HG03558 (cell line): ENCODE measurements around the gene MNAT1.
A peak's percentile ranks its signal among the peaks of the same experiment; 100 is the strongest.
"Not testable (repeated sequence)": the region's sequence is repeated elsewhere in the genome, so short reads cannot be mapped to it uniquely, and the experiment has no call there.

Source experiments
- ATAC-seq: cut with Tn5 transposase; IDR thresholded peaks from one replicate; pipeline ENCODE4 v1.9.1; 2021; ENCODE audit warnings: moderate number of reproducible peaks; ENCODE audit not compliant: unreplicated experiment; ENCODE audit errors: extremely low read depth

MNAT1 gene

DNA sequence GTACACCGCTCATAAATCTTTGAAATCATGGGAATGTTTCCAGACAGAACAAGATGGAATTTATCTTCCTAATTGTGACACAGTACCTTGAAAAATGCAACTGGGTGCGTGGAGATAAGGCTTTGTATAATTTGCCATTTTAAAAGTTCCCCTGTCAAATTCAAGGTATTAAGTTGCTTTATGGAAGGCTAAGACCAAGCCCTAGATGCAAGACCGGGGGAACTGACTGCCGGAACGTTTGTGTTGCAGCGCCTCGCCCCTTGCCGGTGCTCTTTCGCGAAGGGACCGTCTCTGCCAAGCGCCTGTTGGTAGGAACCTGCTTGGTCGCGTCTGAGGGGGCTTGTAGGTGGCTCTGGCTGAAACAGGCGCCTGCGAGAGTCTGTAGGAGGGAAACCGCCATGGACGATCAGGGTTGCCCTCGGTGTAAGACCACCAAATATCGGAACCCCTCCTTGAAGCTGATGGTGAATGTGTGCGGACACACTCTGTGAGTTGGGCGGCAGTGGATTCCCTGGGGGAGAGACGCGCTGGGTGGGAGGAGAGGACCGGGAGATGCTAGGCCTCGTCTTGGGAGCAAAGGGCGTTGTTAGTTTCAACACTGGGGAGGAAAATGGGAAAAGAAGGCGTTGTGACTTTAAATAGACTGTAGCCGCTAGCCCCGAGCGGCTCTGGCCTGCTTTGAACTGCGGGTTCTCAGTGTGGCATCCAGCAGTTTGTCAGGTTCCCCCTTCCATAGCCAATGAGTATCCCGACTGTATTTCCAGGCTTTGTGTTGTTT lies at the start of gene MNAT1:
Gene MNAT1, plus strand, starts transcription at position 297 of the 778 bp plus-strand sequence. Its CDS starts 102 bp downstream, at position 399.
- ATAC-seq: peak; percentile 65

DNA sequence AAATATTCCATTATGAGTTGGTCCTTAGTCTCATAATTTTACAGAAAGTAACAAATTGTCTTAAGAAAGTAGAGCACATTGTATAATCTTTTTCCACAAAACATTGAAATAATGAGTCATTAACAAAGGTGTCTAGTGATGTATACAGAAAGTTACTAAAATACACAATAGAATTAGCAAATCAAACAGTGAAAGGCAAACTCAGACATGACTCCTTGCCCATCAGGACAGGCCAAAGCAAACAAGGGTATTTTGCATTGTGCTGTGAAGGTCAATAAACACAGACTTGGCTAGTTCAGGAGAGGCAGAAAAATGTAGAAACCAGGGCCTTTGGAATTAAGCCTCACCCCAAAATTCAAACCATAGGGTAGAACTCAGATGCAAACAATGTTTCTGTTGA lies 47.7 kb upstream of the MNAT1 start:
- no peak for ATAC-seq

DNA sequence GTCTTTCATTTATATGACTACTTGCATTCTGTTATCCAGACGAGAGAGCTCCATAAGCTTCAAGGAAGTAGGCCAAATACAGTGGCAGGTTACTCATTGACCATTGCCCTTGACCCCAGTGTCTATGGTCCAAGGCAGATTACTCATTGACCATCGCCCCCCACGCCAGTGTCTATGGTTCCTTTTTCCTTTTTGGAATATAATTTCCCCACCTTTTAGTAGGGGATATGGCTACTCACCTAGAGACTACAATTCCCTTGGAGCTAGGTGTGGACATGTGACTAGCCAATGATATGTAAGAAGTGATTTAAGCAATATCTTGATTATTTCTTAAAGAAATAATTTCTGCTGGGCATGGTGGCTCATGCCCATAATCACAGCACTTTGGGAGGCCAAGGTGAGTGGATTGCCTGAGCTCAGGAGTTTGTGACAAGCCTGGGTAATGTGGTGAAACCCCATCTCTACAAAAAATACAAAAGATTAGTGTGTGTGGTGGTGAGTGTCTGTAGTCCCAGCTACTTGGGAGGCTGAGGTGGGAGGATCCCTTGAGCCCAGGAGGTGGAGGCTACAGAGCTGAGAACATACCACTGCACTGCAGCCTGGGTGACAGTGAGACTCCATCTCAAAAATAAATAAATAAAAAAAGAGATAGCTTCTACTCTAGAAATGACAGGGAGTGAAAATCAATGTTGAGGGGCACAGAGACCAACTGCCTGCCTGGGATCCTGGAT lies 43.0 kb upstream of the MNAT1 start:
- no peak for ATAC-seq

DNA sequence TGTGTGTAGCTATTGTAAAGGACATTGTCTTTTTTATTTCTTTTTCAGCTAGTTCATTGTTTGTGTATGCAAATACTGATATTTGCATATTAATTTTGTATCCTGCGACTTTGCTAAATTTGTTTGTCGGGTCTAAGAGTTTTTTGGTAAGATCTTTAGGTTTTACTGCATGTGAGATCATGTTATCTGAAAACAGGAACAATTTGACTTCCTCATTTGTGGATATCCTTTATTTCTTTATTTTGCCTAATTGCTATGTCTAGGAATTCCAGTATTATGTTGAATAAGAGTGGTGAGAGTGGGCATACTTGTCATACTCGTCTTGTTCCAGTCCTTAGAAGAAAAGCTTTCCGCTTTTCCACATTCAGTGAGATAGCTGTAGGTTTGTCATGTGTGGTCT lies 39.2 kb upstream of the MNAT1 start:
- no peak for ATAC-seq

DNA sequence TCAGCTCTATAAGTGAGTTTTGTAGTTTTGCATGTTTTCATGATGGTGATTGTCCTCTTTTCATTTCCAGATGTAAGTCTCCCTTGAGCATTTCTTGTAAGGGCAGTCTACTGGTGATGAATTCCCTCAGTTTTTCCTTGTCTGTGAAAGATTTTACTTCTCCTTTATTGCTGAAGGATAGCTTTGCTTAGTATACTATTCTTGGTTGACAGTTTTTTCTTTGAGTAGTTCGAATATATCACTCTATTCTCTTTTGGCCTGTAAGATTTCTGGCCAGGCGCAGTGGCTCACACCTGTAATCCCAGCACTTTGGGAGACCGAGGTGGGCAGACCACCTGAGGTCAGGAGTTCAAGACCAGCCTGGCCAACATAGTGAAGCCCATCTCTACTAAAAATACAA lies 34.0 kb upstream of the MNAT1 start:
- no peak for ATAC-seq

DNA sequence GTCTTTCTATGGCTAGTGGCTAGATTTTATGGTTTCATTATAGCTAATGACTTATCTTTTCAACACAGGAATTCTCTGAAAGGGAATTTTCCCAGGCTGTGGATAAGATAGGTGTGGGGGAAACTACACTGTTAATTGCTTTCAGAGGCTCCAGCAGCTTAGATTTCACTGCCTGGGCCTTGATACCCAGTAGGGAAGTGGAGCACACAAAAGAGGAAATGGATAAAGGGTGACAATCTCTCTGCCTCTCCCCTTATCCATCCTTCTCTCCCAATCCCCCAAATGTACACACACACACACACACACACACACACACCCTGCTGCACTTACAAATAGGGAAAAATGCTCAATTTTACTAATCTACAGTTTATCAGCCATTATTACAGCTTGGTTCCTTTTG lies 29.5 kb upstream of the MNAT1 start:
- ATAC-seq: no peak

DNA sequence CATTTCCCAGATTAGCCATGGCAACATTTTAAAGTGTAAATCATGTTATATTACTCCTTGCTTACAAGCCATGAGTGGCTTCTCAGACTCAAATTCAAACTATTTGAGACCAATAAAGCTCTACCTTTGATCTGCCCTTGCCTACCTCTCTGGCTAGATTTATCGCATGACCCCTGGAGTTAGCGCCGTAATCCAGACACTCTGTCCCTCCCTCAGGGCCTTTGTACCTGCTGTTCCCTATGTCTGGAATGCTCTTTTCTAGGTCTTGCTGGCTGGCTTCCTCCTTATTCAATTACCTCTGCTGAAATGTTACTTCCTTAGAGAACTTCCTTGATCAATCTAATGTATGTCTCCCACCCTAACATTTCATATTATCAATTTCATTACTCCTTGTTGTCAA lies 26.7 kb upstream of the MNAT1 start:
- ATAC-seq: no peak

DNA sequence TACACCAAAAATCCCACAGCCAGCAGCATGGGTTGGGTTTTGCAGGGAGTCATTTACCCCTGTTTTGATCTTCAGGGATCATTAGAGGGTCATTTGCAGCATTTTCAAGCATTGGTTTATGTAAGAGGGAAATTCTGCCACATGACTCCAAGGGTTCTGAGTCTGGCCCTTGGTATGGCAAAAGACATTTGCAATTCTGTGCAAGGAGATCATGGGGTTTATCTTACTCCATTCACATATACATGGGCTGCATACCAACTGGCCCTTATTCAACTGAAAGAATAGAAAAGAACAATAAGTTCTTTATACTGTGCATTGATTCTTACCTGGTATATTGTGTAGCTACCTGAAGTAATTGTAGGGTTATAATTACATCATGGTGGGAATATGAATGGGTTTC lies 24.1 kb upstream of the MNAT1 start:
- no peak for ATAC-seq

DNA sequence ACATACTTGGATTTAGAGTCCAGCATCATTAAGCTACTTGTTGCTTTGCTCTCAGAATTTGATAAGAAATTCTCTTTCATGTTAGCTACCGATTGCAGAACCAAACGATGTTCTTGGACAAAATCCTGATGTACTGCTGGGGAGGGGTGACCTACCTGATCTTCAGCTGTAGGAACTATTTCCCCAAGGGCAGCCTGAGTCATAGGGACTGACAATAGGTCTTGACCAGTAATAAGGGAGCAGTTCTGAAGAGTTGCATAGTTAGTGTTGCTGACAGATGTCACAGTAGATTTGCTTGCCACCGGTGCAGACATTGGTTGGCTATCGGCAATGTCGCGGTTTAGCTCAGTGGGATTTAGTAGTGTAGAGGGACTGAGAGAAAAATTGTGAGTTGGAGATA lies 21.0 kb upstream of the MNAT1 start:
- ATAC-seq: no peak

DNA sequence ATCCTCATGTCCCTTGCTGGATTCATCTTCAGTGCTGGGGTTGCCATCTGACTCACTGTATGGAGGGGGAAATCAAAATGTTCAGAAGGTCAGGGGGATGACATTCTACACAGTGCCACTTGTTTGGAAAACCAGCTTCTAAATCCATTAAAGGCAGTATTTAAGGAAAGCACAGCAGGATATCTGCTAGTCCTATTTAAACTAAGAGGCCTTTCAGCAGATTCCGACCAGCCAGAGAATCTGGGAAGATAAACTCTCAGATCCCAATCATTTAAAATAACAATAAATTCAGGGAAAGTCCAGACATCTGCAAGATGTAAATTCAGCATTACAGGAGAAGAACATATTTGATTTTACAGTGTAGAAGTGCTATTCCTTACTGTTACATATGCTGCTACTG lies 14.2 kb upstream of the MNAT1 start:
- ATAC-seq: no peak

DNA sequence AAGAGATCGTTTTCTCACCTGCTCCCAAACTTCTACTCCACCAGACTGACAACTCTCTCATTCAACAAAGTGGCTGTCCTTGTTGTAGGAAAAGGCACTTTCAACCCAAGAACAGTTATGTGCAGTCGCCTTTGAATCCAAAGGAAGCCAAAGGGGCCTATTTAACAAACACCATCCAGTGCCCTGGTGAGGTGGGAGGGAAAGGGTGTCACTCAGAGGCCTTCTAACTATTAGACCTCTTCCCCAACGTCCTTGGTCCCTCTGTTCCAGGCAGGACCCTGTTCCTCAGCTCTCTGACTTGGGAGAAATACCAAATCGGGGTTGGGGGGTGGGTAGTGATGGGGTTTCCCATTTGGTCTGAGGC lies 13.6 kb upstream of the MNAT1 start:
- no peak for ATAC-seq

DNA sequence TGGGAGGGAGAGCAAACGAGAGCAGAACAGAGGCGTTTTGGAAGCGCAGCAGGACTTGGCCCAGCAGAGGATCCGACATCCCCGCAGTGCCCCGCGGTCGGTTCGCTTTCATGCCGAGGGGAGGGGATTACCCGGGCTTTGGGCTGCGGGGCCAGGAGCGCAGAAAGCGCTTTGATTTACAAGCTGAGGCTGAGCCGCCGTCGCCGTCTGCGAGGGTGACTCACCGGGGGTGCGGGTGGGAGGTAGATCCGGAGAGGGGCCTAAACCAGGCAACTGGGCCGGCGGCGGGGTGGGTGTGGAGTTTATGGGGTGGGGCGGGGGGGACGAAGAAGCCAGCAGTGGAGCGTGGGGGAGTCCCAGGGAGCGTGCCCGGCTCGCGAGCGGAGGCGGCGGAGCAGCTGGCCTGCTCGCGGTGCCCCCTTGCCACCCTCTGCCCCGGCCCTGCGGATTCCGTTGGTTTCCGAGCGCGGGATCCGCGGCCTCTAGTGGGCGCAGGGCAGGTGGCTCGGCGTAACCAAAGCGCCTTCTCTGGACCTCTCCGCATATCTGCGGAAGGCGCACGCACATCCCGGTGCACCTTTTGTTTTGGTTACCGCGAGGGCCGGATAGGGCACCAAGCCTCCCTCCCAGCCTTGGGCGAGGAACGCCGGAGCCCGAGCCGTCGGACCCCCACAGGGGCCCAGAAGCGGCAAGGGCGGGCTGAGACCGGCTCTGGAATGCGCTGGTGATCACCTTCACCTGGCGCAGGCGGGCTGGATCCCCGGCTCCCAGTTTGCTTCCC lies 13.0 kb upstream of the MNAT1 start:
- no peak for ATAC-seq

DNA sequence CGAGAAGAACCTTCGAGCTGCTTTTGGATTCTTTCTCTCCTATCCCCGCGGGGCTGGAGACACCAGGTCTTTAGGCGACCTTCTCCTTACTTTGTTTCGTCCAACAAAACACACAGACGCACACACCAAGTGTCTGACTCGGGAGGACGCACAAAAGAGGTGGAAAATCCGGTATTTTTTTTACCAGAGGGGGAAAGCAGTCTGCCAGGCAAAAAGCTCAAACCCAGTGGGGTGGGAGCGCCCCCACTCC lies 12.5 kb upstream of the MNAT1 start:
- ATAC-seq: no peak

DNA sequence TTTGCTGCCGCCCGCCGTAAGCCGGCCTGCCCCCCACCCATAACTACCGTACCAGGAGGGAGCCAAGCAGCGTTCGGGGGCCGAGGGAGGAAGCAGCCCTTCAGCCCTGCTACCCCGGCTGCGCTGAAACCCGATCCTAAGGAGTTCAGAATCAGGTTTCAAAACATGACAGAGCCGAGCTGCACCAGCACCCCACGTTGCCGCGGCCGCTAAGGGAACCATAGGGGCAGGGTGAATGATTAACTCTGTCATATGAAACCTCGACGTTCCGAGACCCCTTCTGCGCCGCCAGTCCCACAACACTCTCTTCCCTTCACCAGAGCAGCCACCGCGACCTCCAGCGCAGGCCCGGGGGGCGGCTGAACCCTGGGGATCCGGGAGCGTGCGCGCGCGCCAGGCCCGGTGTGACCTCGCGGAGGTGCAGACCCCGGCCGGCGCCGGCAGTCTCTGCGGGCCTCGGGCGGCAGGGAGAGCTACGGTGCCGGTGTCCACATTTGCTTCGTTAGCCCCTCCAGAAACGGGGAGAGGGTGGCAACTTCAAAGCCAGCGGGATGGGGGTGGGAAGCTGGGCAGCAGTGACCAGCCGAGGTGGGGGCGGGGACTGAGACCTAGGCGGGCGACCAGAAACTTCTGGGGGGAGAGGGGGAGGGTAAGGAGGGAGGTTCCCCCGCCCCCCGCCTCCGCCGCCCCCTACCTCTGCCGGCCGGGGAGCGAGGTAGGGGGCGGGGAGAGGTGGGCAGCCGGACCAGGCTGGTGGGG lies 12.0 kb upstream of the MNAT1 start:
- ATAC-seq: no peak

DNA sequence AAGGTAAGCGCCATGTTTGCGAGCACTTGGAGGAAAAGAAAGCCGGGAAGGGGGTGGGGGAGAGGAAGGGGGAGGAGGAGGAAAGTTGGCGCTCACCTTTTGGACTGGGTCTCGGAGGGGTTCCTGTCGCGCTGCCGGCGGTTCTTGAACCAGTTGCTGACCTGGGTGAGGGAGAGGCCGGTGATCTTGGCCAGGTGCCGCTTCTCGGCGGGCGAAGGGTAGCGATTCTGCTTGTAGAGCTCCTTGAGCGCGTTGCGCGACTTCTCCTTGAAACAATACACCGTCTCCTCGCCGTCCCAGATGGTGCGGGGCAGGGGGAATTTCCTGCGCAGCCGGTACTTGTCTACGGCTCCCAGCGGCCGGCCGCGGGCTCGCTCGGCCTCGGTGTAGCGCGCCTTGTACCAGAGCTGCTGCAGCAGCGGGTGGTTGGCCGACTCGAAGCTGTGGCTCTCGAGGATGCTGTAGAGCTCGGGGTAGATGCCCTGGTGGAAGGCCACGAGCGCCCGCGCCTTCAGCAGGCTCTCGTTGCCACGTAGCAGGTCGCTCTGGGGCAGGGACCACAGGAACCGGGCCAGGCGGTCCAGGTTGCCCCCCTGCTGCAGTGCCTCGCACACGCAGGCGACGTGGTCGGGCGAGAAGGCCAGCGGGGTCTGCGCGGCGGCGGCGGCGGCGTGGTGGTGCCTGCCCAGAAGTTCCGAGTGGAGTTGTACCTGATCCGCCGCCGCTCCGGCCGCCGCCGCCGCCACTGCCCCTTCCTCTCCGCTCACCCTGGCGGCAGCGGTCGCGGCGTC lies 11.2 kb upstream of the MNAT1 start:
- no peak for ATAC-seq

DNA sequence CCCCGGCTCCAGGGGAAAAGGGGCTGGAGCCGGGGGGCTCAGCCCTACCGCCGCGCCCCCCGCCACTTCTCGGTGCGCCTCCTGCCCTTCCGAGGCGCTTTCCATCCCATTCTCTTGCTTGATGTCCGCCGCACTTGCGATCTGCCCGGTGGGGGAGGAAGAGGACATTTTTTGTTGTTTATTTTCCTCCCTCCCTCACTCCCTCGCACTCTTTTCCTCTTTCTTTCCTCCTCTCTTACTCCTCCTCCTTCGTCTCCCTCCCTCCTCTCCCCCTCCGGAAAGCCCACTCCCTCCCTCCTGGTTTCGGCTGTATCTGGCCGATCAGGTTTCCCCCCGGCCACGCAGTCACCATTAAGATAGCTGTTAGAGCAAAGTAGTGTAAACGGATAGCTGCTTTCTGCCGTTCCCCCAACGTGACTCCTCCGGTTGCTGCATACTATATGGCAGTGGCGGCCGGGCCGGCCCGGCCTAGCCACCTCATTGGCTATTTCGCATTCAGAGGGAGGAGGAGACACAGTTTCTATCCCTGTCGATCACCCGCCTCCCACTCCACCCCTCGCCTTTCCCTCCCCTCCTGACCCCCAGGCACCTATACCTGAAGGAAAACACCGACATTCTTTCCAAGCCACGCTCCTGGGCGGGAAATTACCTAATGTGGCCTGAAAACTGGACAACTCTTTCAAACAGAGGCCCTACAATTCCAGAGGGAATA lies 10.5 kb upstream of the MNAT1 start, which contains the start of gene SIX4:
Gene SIX4, minus strand, starts transcription at position 445 of the 712 bp plus-strand sequence. Its CDS starts 277 bp downstream, at position 168.
- ATAC-seq: no peak

DNA sequence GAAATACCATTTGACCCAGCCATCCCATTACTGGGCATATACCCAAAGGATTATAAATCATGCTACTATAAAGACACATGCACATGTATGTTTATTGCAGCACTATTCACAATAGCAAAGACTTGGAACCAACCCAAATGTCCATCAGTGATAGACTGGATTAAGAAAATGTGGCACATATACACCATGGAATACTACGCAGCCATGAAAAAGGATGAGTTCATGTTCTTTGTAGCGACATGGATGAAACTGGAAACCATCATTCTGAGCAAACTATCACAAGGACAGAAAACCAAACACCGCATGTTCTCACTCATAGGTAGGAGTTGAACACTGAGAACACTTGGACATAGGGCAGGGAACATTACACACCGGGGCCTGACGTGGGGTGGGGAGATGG lies 3.3 kb upstream of the MNAT1 start:
- not testable (repeated sequence) for ATAC-seq

DNA sequence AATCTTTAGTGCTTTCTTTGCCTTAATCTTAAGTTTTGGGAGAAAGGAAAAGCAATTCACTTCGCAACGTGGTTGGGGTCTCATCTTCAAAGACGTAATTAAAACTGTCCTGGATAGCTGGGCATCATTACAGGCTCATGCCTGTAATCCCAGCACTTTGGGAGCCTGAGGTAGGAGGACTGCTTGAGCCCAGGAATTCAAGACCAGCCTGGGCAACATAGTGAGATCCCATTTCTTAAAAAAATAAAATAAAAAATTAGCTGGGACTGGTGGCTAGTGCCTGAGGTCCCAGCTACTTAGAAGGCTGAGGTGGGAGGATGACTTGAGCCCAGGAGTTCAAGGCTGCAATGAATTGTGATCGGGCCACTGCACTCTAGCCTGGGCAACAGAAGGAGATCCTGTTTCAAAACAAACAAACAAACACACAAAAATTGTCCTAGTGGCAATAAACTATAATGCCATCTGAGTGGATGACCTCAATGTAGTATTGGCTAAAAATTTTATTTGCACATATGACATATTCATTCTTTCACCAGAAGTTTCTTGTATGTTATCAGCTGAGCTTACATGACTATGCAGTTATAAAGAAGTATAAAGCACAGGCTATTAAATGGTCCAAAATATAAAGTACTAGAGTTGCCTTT lies 1.6 kb upstream of the MNAT1 start:
- no peak for ATAC-seq

DNA sequence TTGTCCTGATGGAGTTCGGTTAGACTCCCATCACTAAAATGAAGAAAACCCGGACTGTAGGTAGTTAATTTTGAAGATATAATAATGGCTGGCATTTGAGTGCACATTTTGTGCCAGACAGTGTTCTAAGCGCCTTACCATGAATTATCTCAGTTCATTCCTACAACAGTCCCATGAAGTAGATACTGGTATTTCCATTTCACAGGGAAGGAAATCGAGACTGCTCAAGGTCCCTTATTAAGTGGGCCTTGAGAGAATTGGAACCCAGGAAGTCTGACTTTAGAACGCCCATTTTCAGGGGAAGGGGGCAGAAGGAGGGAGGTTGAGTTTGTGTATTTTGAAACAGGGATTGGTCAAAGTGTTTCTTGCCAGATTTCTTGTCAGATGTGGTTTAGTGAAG lies 855 bp downstream of the MNAT1 start:
- ATAC-seq: no peak
